Loucy (cell line): Measurements from ENCODE around the gene AGK.

ENCODE experiments used
- H2AFZ ChIP-seq: fragments of 200-600 bp; sonication (generic); 2 replicates; pipeline ENCODE4 v1.6.0; 2016; ENCODE audit warnings: antibody characterized with exemption, mild to moderate bottlenecking, low read length, moderate library complexity
- H3F3A ChIP-seq: fragments of 200-600 bp; 2 replicates; pipeline ENCODE4 v1.6.0; 2016; ENCODE audit warnings: antibody characterized with exemption, low read depth, mild to moderate bottlenecking
- H3K27me3 ChIP-seq: fragments of 200-600 bp; sonication (generic); 2 replicates; pipeline ENCODE4 v1.6.1; 2014; ENCODE audit warnings: low read length, mild to moderate bottlenecking; ENCODE audit not compliant: insufficient read depth, poor library complexity, severe bottlenecking
- H3K36me3 ChIP-seq: fragments of 200-600 bp; sonication (generic); 2 replicates; pipeline ENCODE4 v1.6.1; 2016; ENCODE audit warnings: low read length; ENCODE audit not compliant: insufficient read depth
- H3K4me1 ChIP-seq: fragments of 200-600 bp; sonication (generic); 2 replicates; pipeline ENCODE4 v1.5.1; 2014; ENCODE audit warnings: low read length, mild to moderate bottlenecking; ENCODE audit not compliant: insufficient read depth, poor library complexity, severe bottlenecking
- H3K4me2 ChIP-seq: fragments of 200-600 bp; sonication (generic); 2 replicates; pipeline ENCODE4 v1.6.0; 2014; ENCODE audit warnings: antibody characterized with exemption, low read length, low read depth, mild to moderate bottlenecking; ENCODE audit not compliant: poor library complexity, severe bottlenecking
- H3K4me3 ChIP-seq: fragments of 200-600 bp; sonication (generic); 2 replicates; pipeline ENCODE4 v1.5.1; 2014; ENCODE audit warnings: low read length, mild to moderate bottlenecking, mixed read lengths; ENCODE audit not compliant: poor library complexity, severe bottlenecking
- H3K79me2 ChIP-seq: fragments of 200-600 bp; sonication (generic); 2 replicates; pipeline ENCODE4 v1.6.1; 2014; ENCODE audit warnings: low read length; ENCODE audit not compliant: insufficient read depth
- H3K9ac ChIP-seq: fragments of 200-600 bp; sonication (generic); 2 replicates; pipeline ENCODE4 v1.6.0; 2014; ENCODE audit warnings: mild to moderate bottlenecking, low read depth, low read length, moderate library complexity; ENCODE audit not compliant: poor library complexity, severe bottlenecking
- H3K9me2 ChIP-seq: fragments of 200-600 bp; sonication (generic); replicated peaks from 2 replicates; pipeline ENCODE4 v1.6.1; 2016; ENCODE audit warnings: low read depth, low read length, mixed read lengths
- H3K9me3 ChIP-seq: fragments of 200-600 bp; sonication (generic); 2 replicates; pipeline ENCODE4 v1.6.1; 2014; ENCODE audit warnings: mild to moderate bottlenecking, antibody characterized with exemption, low read length, low read depth; ENCODE audit not compliant: insufficient read depth
- H4K20me1 ChIP-seq: fragments of 200-600 bp; sonication (generic); 2 replicates; pipeline ENCODE4 v1.6.0; 2014; ENCODE audit warnings: antibody characterized with exemption, low read length, mild to moderate bottlenecking; ENCODE audit not compliant: insufficient read depth, poor library complexity, severe bottlenecking
- EZH2phosphoT487 ChIP-seq: fragments of 200-600 bp; IDR thresholded peaks from 2 replicates; pipeline ENCODE4 v1.6.1; 2018; ENCODE audit warnings: antibody characterized with exemption, mild to moderate bottlenecking, moderate library complexity, borderline replicate concordance
- TF ChIP-seq, protein P1 (sequence below): fragments of 200-600 bp; sonication (generic); conservative IDR thresholded peaks from 2 replicates; pipeline ENCODE4 v1.5.1; 2014; ENCODE audit warnings: mild to moderate bottlenecking, antibody characterized with exemption, low read length

Gene AGK

GRCh38 chr7:141598408-141598807 lies 47.2 kb downstream of the AGK start:
- no peak for TF ChIP-seq EZH2phosphoT487
- TF ChIP-seq, protein P1, sequence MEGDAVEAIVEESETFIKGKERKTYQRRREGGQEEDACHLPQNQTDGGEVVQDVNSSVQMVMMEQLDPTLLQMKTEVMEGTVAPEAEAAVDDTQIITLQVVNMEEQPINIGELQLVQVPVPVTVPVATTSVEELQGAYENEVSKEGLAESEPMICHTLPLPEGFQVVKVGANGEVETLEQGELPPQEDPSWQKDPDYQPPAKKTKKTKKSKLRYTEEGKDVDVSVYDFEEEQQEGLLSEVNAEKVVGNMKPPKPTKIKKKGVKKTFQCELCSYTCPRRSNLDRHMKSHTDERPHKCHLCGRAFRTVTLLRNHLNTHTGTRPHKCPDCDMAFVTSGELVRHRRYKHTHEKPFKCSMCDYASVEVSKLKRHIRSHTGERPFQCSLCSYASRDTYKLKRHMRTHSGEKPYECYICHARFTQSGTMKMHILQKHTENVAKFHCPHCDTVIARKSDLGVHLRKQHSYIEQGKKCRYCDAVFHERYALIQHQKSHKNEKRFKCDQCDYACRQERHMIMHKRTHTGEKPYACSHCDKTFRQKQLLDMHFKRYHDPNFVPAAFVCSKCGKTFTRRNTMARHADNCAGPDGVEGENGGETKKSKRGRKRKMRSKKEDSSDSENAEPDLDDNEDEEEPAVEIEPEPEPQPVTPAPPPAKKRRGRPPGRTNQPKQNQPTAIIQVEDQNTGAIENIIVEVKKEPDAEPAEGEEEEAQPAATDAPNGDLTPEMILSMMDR: no peak
- Histone ChIP-seq H3K9ac (no peak overlapping the region), H3K79me2 (no peaks in the 10 kb centered on the region), H3K9me3 (no peaks in the 10 kb centered on the region), H3K27me3 (no peaks in the 10 kb centered on the region), H3K36me3 (peaks cover 46% of the 10 kb centered on the region), H3K9me2 (no peaks in the 10 kb centered on the region), H3K4me2 (no peak overlapping the region), H3K4me3 (no peak overlapping the region), H3K4me1 (no peaks in the 10 kb centered on the region), H3F3A (no peaks in the 10 kb centered on the region; the same call in 1 of the 2 replicates), H2AFZ (no peak overlapping the region), H4K20me1 (no peaks in the 10 kb centered on the region)

DNA sequence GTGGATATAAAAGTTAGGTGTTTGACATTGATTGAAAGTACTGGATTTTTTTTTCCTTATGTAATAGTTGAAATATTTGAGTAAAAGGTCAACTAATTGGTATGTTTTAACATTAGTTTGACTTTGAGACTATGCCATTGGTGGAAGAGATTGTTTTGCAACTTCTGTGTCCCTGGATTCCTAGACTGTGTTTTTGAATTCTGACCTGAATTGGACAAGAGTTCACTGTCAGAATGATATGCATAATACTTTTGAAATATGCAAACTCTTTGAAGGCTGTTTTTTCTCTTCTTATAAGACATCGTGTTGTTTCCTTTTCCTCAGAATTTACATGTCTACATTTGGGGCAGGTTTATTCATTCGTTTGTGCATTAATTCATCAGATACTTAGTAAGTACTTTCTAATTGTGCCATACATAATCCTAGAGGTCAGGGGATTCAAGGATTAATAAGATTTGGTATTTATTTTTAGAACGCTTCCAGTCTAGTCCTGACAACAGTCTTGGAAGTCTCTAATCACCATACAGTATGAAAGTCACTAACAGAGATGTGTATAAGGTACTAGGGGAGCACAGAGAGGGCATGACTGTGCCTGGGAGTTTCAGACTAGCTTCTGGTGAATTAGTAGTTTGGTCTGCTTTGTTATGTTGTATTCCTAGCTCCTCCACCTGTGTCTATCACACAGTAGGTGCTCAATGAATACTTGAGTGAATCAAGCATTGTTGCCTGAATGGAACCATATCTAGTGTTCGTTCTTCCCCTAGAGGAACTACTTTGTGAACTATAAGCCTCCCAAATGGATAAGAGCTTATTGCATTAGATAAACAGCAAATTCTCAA lies 49.2 kb downstream of the AGK start:
- no peaks in the 10 kb centered on the region; the same call in 1 of the 2 replicates for H3F3A ChIP-seq
- H2AFZ ChIP-seq: no peak overlapping the region
- no peaks in the 10 kb centered on the region for H4K20me1 ChIP-seq
- no peaks in the 10 kb centered on the region for H3K9me2 ChIP-seq
- H3K79me2 ChIP-seq: no peaks in the 10 kb centered on the region
- H3K27me3 ChIP-seq: no peaks in the 10 kb centered on the region
- H3K9ac ChIP-seq: no peak overlapping the region
- H3K9me3 ChIP-seq: no peaks in the 10 kb centered on the region
- peaks cover 39% of the 10 kb centered on the region for H3K36me3 ChIP-seq
- no peak overlapping the region for H3K4me2 ChIP-seq
- TF ChIP-seq EZH2phosphoT487: no peak
- no peaks in the 10 kb centered on the region for H3K4me1 ChIP-seq
- H3K4me3 ChIP-seq: no peak overlapping the region

- Histone ChIP-seq H3F3A (no peaks in the 10 kb centered on the region), H3K4me1 (no peaks in the 10 kb centered on the region), H3K79me2 (no peaks in the 10 kb centered on the region), H3K4me2 (no peak overlapping the region), H4K20me1 (no peaks in the 10 kb centered on the region), H3K36me3 (peaks cover 26% of the 10 kb centered on the region; the same call in 1 of the 2 replicates), H3K27me3 (no peaks in the 10 kb centered on the region), H3K9me3 (no peaks in the 10 kb centered on the region), H3K4me3 (no peak overlapping the region), H3K9me2 (no peaks in the 10 kb centered on the region), H3K9ac (no peak overlapping the region), H2AFZ (no peak overlapping the region)
- TF ChIP-seq, protein P1: no peak
- TF ChIP-seq EZH2phosphoT487: no peak
Observed at GRCh38 chr7:141609576-141609975, 58.4 kb downstream of the AGK start.
